Measurements from ENCODE around the gene NUP214. TPM values are rescaled to one million over a fixed set of nuclear protein-coding genes. Genes with fewer than 3 reads are reported as not detected.
"Not testable (repeated sequence)": the region's sequence is repeated elsewhere in the genome, so short reads cannot be mapped to it uniquely, and the experiment has no call there.

Gene NUP214
- total RNA-seq, 2 donors from 2014 or later, result 29.5 to 31.6 TPM

GRCh38 chr9:131181091-131181681 lies 55.8 kb downstream of the NUP214 start:
- DNase-seq (ENCODE audit: low spot score), result no peak
- TF ChIP-seq CTCF (IDR thresholded peaks at IDR 0.05), result peak in 1 of 2 donors; percentile 40
- Histone ChIP-seq H3K27ac (peak overlapping the region; percentile 12 to 63), H3K4me1 (peaks cover 0 to 19% of the 10 kb centered on the region in 2 donors), H3K4me3 (no peak overlapping the region), H3K9me3 (no peaks in the 10 kb centered on the region), H3K27me3 (no peaks in the 10 kb centered on the region), H3K36me3 (peaks cover 23% of the 10 kb centered on the region)

GRCh38 chr9:131185924-131186323 lies 60.5 kb downstream of the NUP214 start:
- Histone ChIP-seq H3K4me3 (no peak overlapping the region), H3K4me1 (peaks cover 0 to 5% of the 10 kb centered on the region in 2 donors), H3K36me3 (peaks cover 28% of the 10 kb centered on the region), H3K27me3 (no peaks in the 10 kb centered on the region), H3K27ac (peak overlapping the region in 1 of 2 donors; percentile 69), H3K9me3 (no peaks in the 10 kb centered on the region)
- no peak for DNase-seq (ENCODE audit: low spot score)
- no peak for TF ChIP-seq CTCF (IDR thresholded peaks at IDR 0.05)

- H3K27me3 ChIP-seq, result no peaks in the 10 kb centered on the region
- TF ChIP-seq CTCF (IDR thresholded peaks at IDR 0.05), result no peak
- no peaks in the 10 kb centered on the region for H3K4me1 ChIP-seq
- H3K4me3 ChIP-seq, result no peak overlapping the region
- peaks cover 28% of the 10 kb centered on the region for H3K36me3 ChIP-seq
- DNase-seq (ENCODE audit: low spot score), result no peak
- peak overlapping the region in 1 of 2 donors; percentile 69 for H3K27ac ChIP-seq
- no peaks in the 10 kb centered on the region for H3K9me3 ChIP-seq
These were observed 61.2 kb downstream of the NUP214 start for GRCh38 chr9:131186622-131187021.

- H3K4me1 ChIP-seq, result no peaks in the 10 kb centered on the region
- peaks cover 28% of the 10 kb centered on the region for H3K36me3 ChIP-seq
- H3K4me3 ChIP-seq, result no peak overlapping the region
These were observed 62.6 kb downstream of the NUP214 start for GRCh38 chr9:131187957-131188356.

GRCh38 chr9:131188976-131189375 lies 63.6 kb downstream of the NUP214 start:
- no peaks in the 10 kb centered on the region for H3K4me1 ChIP-seq
- H3K27ac ChIP-seq, result no peak overlapping the region
- no peak for DNase-seq (ENCODE audit: low spot score)
- H3K36me3 ChIP-seq, result peaks cover 28% of the 10 kb centered on the region
- H3K9me3 ChIP-seq, result no peaks in the 10 kb centered on the region
- no peak overlapping the region for H3K4me3 ChIP-seq
- no peak for TF ChIP-seq CTCF (IDR thresholded peaks at IDR 0.05)
- H3K27me3 ChIP-seq, result no peaks in the 10 kb centered on the region

More at GRCh38 chr9:131187957-131188356, 62.6 kb downstream of the NUP214 start:
- no peaks in the 10 kb centered on the region for H3K27me3 ChIP-seq
- no peak for DNase-seq (ENCODE audit: low spot score)
- no peak overlapping the region for H3K27ac ChIP-seq
- no peak for TF ChIP-seq CTCF (IDR thresholded peaks at IDR 0.05)
- H3K9me3 ChIP-seq, result no peaks in the 10 kb centered on the region

GRCh38 chr9:131190191-131190590 lies 64.8 kb downstream of the NUP214 start:
- H3K9me3 ChIP-seq, result no peaks in the 10 kb centered on the region
- H3K4me1 ChIP-seq, result no peaks in the 10 kb centered on the region
- DNase-seq (ENCODE audit: low spot score), result no peak
- no peak overlapping the region for H3K27ac ChIP-seq
- H3K36me3 ChIP-seq, result peaks cover 37% of the 10 kb centered on the region
- no peak for TF ChIP-seq CTCF (IDR thresholded peaks at IDR 0.05)
- no peaks in the 10 kb centered on the region for H3K27me3 ChIP-seq
- H3K4me3 ChIP-seq, result no peak overlapping the region

GRCh38 chr9:131191032-131191431 lies 65.6 kb downstream of the NUP214 start:
- not testable (repeated sequence) for H3K27ac ChIP-seq; H3K4me3 ChIP-seq; H3K9me3 ChIP-seq; H3K27me3 ChIP-seq; DNase-seq (ENCODE audit: low spot score); H3K4me1 ChIP-seq
- peaks cover 45% of the 10 kb centered on the region for H3K36me3 ChIP-seq
